HepG2 (cell line): ENCODE data around the gene CDC27. TPM values are rescaled to one million over a fixed set of nuclear protein-coding genes. Genes with fewer than 3 reads are reported as not detected.

Experiments used
- ATF3 ChIP-seq: sonication (generic); formaldehyde crosslinking; IDR thresholded peaks from 2 replicates; pipeline ENCODE4 v1.4.0; 2020; ENCODE audit warnings: missing genetic modification reagents
- IKZF4 ChIP-seq: sonication (generic); formaldehyde crosslinking; IDR thresholded peaks from 2 replicates; pipeline ENCODE4 v1.5.1; 2020; ENCODE audit warnings: borderline replicate concordance, mild to moderate bottlenecking, low read depth, missing genetic modification reagents; ENCODE audit errors: not compliant biosample characterization
- KDM2A ChIP-seq: sonication (generic); formaldehyde crosslinking; IDR thresholded peaks from 2 replicates; pipeline ENCODE4 v1.4.0; 2020; ENCODE audit warnings: low read depth, missing genetic modification reagents, borderline replicate concordance
- MAX ChIP-seq: IDR thresholded peaks from 2 replicates; pipeline ENCODE4 v1.6.1; 2012; ENCODE audit warnings: inconsistent platforms
- MEIS1 ChIP-seq: sonication (generic); formaldehyde crosslinking; IDR thresholded peaks from 2 replicates; pipeline ENCODE4 v1.9.0; 2021; ENCODE audit warnings: mild to moderate bottlenecking, missing genetic modification reagents, moderate library complexity, borderline replicate concordance
- MIXL1 ChIP-seq: IDR thresholded peaks from 2 replicates; pipeline ENCODE4 v1.6.1; 2016
- NCOA2 ChIP-seq: sonication (generic); formaldehyde crosslinking; IDR thresholded peaks from 2 replicates; pipeline ENCODE4 v1.8.0; 2022; ENCODE audit warnings: inconsistent platforms
- NFRKB ChIP-seq: fragments of 450-650 bp; IDR thresholded peaks from 2 replicates; pipeline ENCODE4 v1.6.1; 2017
- NKX3-1 ChIP-seq: sonication (generic); formaldehyde crosslinking; IDR thresholded peaks from 2 replicates; pipeline ENCODE4 v1.5.0; 2020; ENCODE audit warnings: missing genetic modification reagents
- SIX4 ChIP-seq: sonication (generic); formaldehyde crosslinking; IDR thresholded peaks from 2 replicates; pipeline ENCODE4 v1.4.0; 2020; ENCODE audit warnings: missing genetic modification reagents
- TAF1 ChIP-seq: sonication (generic); formaldehyde crosslinking; IDR thresholded peaks from 2 replicates; pipeline ENCODE4 v1.4.0; 2020; ENCODE audit warnings: missing genetic modification reagents
- THRA ChIP-seq: sonication (generic); formaldehyde crosslinking; IDR thresholded peaks from 2 replicates; pipeline ENCODE4 v1.4.0; 2020; ENCODE audit warnings: missing genetic modification reagents, borderline replicate concordance
- ZBTB7A ChIP-seq: sonication (generic); formaldehyde crosslinking; IDR thresholded peaks from 2 replicates; pipeline ENCODE4 v1.8.0; 2022; ENCODE audit warnings: mild to moderate bottlenecking, missing genetic modification reagents
- ZNF101 ChIP-seq: sonication (generic); formaldehyde crosslinking; IDR thresholded peaks from 2 replicates; pipeline ENCODE4 v1.4.0; 2020; ENCODE audit warnings: mild to moderate bottlenecking, low read depth, missing genetic modification reagents, borderline replicate concordance
- ZNF317 ChIP-seq: sonication (generic); formaldehyde crosslinking; IDR thresholded peaks from 2 replicates; pipeline ENCODE4 v1.5.0; 2020; ENCODE audit warnings: mild to moderate bottlenecking, missing genetic modification reagents
- ZNF329 ChIP-seq: sonication (generic); formaldehyde crosslinking; IDR thresholded peaks from 2 replicates; pipeline ENCODE4 v1.9.0; 2021; ENCODE audit warnings: low read depth, mild to moderate bottlenecking, missing genetic modification reagents
- ZNF761 ChIP-seq: sonication (generic); formaldehyde crosslinking; conservative IDR thresholded peaks from 2 replicates; pipeline ENCODE4 v1.4.0; 2020; ENCODE audit warnings: mild to moderate bottlenecking, missing genetic modification reagents
- ZNF883 ChIP-seq: sonication (generic); formaldehyde crosslinking; IDR thresholded peaks from 2 replicates; pipeline ENCODE4 v1.5.1; 2020; ENCODE audit warnings: mild to moderate bottlenecking, missing genetic modification reagents; ENCODE audit errors: not compliant biosample characterization
- polyA plus RNA-seq, 8 experiments: library from polyadenylated mRNA; depleted of rRNA in 3 of 8; stranded (reverse) in 7 of 8; unstranded in 1 of 8; fragments of >200 nt; fragmentation: Illumina TruSeq in 4 of 8; extraction: Trizol in 4 of 8; gene quantifications; 2 replicates each; pipeline versions ENCODE4 v1.2.1 to v1.2.3, GENCODE V29; 2011 to 2016; ENCODE audit warnings: low read depth in 4 of 8, missing spikeins in 1 of 8, mixed read lengths in 1 of 8; ENCODE audit not compliant: insufficient read depth in 1 of 8
- total RNA-seq, 5 experiments: library from RNA; depleted of rRNA; stranded (reverse); fragments of >200 nt; fragmentation: Illumina TruSeq; extraction: Trizol; gene quantifications; 2 replicates each; pipeline ENCODE4 v1.2.3, GENCODE V29; 2016; ENCODE audit warnings: low read depth in 1 of 5
- TF ChIP-seq, protein P1 (sequence below): sonication (generic); formaldehyde crosslinking; IDR thresholded peaks from 2 replicates; pipeline ENCODE4 v1.4.0; 2020; ENCODE audit warnings: missing genetic modification reagents
- TF ChIP-seq, protein P2 (sequence below): sonication (generic); formaldehyde crosslinking; IDR thresholded peaks from 2 replicates; pipeline ENCODE4 v1.4.0; 2020; ENCODE audit warnings: mild to moderate bottlenecking, missing genetic modification reagents

The CDC27 gene
- total and polyA plus RNA-seq, 2 of the 13 experiments (the other 11 are each of a cell fraction or from before 2014, with no cell fraction given), result 80.7 to 102 TPM

DNA sequence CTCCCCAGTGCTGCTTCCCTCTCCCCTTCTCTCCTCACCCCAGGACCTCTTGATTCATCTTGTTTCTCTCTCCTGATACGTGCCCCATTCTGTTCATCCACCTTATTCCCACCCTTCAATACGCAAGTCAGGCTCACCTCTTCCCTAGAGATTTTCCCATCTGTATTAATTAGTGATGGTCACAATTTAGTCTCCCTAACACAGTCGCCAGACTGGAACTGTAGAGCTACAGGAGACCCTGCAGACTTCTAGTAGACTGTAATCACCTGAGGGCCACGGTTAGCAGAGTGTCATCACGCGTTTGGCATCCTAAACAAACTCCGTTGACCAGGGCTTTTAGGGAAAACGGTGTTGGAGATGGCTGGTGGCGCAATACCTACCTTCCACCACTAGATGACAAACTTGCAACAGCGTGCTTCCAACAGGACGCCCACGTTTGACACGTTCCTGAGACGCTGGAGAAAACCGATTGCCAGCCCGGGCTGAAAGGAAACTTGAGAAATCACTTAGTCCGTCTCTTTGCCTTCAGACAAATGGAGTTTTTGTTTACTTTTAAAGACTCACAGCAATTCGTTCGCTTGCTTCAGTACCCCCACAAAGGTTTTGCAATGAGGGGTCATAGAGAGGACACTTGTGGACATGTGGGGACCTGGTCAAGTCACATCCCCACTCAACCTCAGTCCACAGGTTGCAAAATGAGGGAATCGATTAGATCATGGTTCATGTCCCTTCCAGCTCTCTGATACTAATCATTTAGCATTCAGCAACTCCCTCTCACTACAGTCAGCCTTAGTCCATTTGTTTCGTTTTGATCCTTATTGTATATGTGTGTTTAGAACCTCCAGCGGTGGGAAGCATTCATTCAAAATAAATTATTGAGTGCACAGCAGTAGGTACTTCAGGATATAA, 40.7 kb upstream of the CDC27 start (continued):
- TF ChIP-seq IKZF4 (peak; percentile 60), KDM2A (CRISPR knock-in tag) (peak; percentile 91), ZNF101 (no peak), TAF1 (CRISPR knock-in tag) (no peak), MEIS1 (CRISPR knock-in tag) (peak; percentile 90; the same call in 1 of the 2 replicates), MAX (peak; percentile 93), SIX4 (CRISPR knock-in tag) (no peak; the same call in 1 of the 2 replicates), ATF3 (CRISPR knock-in tag) (peak; percentile 25), NKX3-1 (no peak), ZNF317 (no peak), ZNF329 (CRISPR knock-in tag) (no peak), THRA (CRISPR knock-in tag) (peak; percentile 29; the same call in 1 of the 2 replicates), NFRKB (no peak), NCOA2 (CRISPR knock-in tag) (peak; percentile 31), ZBTB7A (CRISPR knock-in tag) (peak; percentile 69; the same call in 1 of the 2 replicates), ZNF761 (CRISPR knock-in tag) (no peak), ZNF883 (peak; percentile 52), MIXL1 (peak; percentile 60; the same call in 1 of the 2 replicates)
- TF ChIP-seq, protein P1, sequence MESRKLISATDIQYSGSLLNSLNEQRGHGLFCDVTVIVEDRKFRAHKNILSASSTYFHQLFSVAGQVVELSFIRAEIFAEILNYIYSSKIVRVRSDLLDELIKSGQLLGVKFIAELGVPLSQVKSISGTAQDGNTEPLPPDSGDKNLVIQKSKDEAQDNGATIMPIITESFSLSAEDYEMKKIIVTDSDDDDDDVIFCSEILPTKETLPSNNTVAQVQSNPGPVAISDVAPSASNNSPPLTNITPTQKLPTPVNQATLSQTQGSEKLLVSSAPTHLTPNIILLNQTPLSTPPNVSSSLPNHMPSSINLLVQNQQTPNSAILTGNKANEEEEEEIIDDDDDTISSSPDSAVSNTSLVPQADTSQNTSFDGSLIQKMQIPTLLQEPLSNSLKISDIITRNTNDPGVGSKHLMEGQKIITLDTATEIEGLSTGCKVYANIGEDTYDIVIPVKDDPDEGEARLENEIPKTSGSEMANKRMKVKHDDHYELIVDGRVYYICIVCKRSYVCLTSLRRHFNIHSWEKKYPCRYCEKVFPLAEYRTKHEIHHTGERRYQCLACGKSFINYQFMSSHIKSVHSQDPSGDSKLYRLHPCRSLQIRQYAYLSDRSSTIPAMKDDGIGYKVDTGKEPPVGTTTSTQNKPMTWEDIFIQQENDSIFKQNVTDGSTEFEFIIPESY (CRISPR knock-in tag), result peak; percentile 41; the same call in 1 of the 2 replicates
- TF ChIP-seq, protein P2, sequence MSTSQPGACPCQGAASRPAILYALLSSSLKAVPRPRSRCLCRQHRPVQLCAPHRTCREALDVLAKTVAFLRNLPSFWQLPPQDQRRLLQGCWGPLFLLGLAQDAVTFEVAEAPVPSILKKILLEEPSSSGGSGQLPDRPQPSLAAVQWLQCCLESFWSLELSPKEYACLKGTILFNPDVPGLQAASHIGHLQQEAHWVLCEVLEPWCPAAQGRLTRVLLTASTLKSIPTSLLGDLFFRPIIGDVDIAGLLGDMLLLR (CRISPR knock-in tag), result no peak
